OCI-LY3 (cell line): ENCODE measurements around the gene CCNJL.

Experiments used
- H2AFZ ChIP-seq: fragments of 200-600, 300-600 bp; shearing (Covaris generic); 2 replicates; pipeline ENCODE4 v1.6.0; 2014; ENCODE audit warnings: antibody characterized with exemption, low read depth, low read length
- H3K27ac ChIP-seq: fragments of 200-600, 300-600 bp; sonication (generic); 2 replicates; pipeline ENCODE4 v1.5.1; 2014; ENCODE audit warnings: mild to moderate bottlenecking, low read length, moderate library complexity, mixed read lengths
- H3K27me3 ChIP-seq: fragments of 200-600, 300-600 bp; sonication (generic); 2 replicates; pipeline ENCODE4 v1.6.1; 2014; ENCODE audit warnings: low read depth, low read length, mixed read lengths
- H3K36me3 ChIP-seq: fragments of 200-600, 300-600 bp; sonication (generic); replicated peaks from 2 replicates; pipeline ENCODE3; 2014; ENCODE audit warnings: low read depth, low read length, mixed read lengths
- H3K4me1 ChIP-seq: fragments of 300-600, 200-600 bp; sonication (generic); 2 replicates; pipeline ENCODE4 v1.6.1; 2014; ENCODE audit warnings: low read length, mixed read lengths
- H3K4me2 ChIP-seq: fragments of 200-600, 300-600 bp; sonication (generic); 2 replicates; pipeline ENCODE4 v1.6.1; 2014; ENCODE audit warnings: low read length, mixed read lengths
- H3K4me3 ChIP-seq: fragments of 300-600, 200-600 bp; sonication (generic); 2 replicates; pipeline ENCODE4 v1.5.1; 2014; ENCODE audit warnings: antibody characterized with exemption, mild to moderate bottlenecking, low read length, moderate library complexity
- H3K79me2 ChIP-seq: fragments of 300-600, 200-600 bp; shearing (Covaris generic); 2 replicates; pipeline ENCODE4 v1.6.1; 2014; ENCODE audit warnings: mild to moderate bottlenecking, low read length, mixed read lengths
- H3K9ac ChIP-seq: fragments of 300-600, 200-600 bp; shearing (Covaris generic); 2 replicates; pipeline ENCODE4 v1.6.0; 2014; ENCODE audit warnings: mild to moderate bottlenecking, low read length, moderate library complexity
- H3K9me3 ChIP-seq: fragments of 200-600, 300-600 bp; shearing (Covaris generic); 2 replicates; pipeline ENCODE4 v1.6.1; 2014; ENCODE audit warnings: low read length, mixed read lengths; ENCODE audit not compliant: insufficient read depth
- H4K20me1 ChIP-seq: fragments of 200-600, 300-600 bp; sonication (generic); 2 replicates; pipeline ENCODE4 v1.6.1; 2016; ENCODE audit warnings: low read length, mixed read lengths; ENCODE audit not compliant: insufficient read depth
- EZH2phosphoT487 ChIP-seq: fragments of 200-600 bp; shearing (Covaris generic); IDR thresholded peaks from 2 replicates; pipeline ENCODE4 v1.6.1; 2018; ENCODE audit warnings: antibody characterized with exemption, mixed run types, low read depth
- TF ChIP-seq, protein P1 (sequence below): fragments of 200-600, 300-600 bp; sonication (generic); IDR thresholded peaks from 2 replicates; pipeline ENCODE4 v1.5.1; 2014; ENCODE audit warnings: antibody characterized with exemption, low read length, low read depth

The CCNJL gene

DNA sequence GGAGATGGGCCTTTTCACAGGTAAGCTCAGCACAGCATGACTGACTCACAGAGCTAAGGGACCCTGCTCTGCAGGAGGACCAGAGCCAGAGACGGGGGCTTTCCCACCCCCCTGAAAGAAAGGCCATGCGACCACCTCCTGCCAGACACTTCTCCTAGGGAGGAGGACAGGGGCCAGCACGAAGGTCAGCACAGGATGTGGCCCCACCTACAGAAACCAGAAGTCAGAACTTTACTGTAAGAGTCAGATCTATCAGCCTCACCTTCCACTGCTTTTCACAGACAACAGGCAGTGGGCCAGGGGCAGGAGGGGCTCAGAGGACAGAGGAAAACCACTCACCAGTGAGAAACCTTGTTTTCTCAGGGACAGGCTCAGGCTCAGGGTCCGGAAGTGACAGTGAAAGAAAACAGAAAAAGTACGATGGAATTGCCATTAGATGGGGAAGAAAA, 37.9 kb downstream of the CCNJL start:
- Histone ChIP-seq H2AFZ (peak overlapping the region; percentile 64; the same call in 1 of the 2 replicates), H3K36me3 (no peaks in the 10 kb centered on the region), H3K4me3 (no peak overlapping the region), H3K9ac (no peak overlapping the region), H4K20me1 (no peaks in the 10 kb centered on the region), H3K27me3 (no peaks in the 10 kb centered on the region), H3K4me1 (peaks cover 3% of the 10 kb centered on the region; the same call in 1 of the 2 replicates), H3K4me2 (no peak overlapping the region), H3K79me2 (no peaks in the 10 kb centered on the region), H3K9me3 (no peaks in the 10 kb centered on the region), H3K27ac (no peak overlapping the region)
- TF ChIP-seq, protein P1, sequence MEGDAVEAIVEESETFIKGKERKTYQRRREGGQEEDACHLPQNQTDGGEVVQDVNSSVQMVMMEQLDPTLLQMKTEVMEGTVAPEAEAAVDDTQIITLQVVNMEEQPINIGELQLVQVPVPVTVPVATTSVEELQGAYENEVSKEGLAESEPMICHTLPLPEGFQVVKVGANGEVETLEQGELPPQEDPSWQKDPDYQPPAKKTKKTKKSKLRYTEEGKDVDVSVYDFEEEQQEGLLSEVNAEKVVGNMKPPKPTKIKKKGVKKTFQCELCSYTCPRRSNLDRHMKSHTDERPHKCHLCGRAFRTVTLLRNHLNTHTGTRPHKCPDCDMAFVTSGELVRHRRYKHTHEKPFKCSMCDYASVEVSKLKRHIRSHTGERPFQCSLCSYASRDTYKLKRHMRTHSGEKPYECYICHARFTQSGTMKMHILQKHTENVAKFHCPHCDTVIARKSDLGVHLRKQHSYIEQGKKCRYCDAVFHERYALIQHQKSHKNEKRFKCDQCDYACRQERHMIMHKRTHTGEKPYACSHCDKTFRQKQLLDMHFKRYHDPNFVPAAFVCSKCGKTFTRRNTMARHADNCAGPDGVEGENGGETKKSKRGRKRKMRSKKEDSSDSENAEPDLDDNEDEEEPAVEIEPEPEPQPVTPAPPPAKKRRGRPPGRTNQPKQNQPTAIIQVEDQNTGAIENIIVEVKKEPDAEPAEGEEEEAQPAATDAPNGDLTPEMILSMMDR = no peak
- TF ChIP-seq EZH2phosphoT487 = no peak

DNA sequence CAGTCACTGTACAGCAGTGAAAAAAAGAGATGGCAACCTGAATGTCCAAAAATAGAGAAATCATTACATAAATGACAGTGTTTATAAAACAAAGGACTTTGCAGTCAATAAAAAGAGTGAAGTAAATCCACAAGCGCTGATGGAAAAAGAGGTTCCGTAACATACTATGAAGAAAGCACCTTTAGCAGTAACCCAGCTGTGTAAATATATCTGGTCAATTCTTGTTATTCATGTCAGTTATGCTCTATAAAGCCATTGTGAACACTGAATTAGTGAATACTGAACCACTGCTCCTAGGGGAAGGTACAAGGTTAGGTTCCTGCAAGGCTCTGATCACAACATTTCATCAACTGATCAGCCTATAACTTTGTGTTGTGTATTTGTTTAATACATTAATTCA, 39.5 kb downstream of the CCNJL start:
- H3K4me3 ChIP-seq = no peak overlapping the region
- TF ChIP-seq, protein P1 = no peak
- no peak for TF ChIP-seq EZH2phosphoT487
- no peaks in the 10 kb centered on the region for H3K9me3 ChIP-seq
- H3K4me1 ChIP-seq = peaks cover 3% of the 10 kb centered on the region; the same call in 1 of the 2 replicates
- no peak overlapping the region for H3K4me2 ChIP-seq
- no peaks in the 10 kb centered on the region for H3K79me2 ChIP-seq
- no peak overlapping the region for H3K27ac ChIP-seq
- no peaks in the 10 kb centered on the region for H3K36me3 ChIP-seq
- H3K27me3 ChIP-seq = no peaks in the 10 kb centered on the region
- no peaks in the 10 kb centered on the region for H4K20me1 ChIP-seq
- H3K9ac ChIP-seq = no peak overlapping the region
- no peak overlapping the region for H2AFZ ChIP-seq

DNA sequence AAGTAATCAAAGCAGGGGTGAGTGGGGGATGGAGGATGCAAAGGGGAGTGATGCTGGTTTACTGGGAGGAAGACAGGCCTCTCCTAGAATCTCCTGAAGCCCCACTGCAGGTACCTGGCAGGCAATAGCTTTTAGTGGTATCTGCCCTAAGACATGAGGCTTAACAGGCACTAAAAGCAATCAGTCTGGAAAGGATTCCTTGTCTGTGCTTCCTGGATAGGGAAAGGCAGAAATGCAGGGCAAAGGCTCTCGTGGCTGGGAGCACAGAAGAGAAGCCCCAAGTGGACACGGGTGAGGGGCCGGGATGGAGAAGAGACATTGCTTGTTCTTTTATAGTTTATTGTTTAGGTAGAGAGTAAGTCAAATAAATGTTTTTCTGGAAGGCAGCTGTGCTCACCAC, 40.1 kb downstream of the CCNJL start:
- no peak overlapping the region for H2AFZ ChIP-seq
- no peaks in the 10 kb centered on the region for H3K27me3 ChIP-seq
- H3K79me2 ChIP-seq = no peaks in the 10 kb centered on the region
- peaks cover 3% of the 10 kb centered on the region; the same call in 1 of the 2 replicates for H3K4me1 ChIP-seq
- no peak overlapping the region for H3K27ac ChIP-seq
- no peak overlapping the region for H3K4me2 ChIP-seq
- no peak overlapping the region for H3K9ac ChIP-seq
- TF ChIP-seq, protein P1 = no peak
- H3K36me3 ChIP-seq = no peaks in the 10 kb centered on the region
- H3K9me3 ChIP-seq = no peaks in the 10 kb centered on the region
- no peaks in the 10 kb centered on the region for H4K20me1 ChIP-seq
- no peak overlapping the region for H3K4me3 ChIP-seq

DNA sequence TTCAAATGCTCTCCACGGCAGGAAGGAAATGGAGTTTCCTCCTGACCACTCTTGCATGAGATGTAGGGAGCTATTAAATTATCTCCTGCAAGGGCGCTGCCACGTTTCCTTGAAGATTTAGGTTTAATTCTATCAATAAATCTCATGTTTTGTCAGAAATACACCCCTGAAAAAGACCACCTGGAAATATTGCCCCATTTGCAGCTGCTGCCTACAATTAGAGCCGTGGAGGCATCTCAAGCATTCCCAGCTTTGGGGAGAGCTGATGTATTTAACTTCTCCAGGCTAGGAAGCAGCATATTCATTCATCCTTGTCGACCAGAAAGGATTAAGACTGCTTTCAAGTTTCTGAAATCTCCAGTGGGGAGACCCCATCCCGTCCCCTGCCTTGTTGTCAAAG, 40.5 kb downstream of the CCNJL start:
- Histone ChIP-seq H4K20me1 (no peaks in the 10 kb centered on the region), H3K4me3 (no peak overlapping the region), H3K27ac (no peak overlapping the region), H3K79me2 (no peaks in the 10 kb centered on the region), H3K4me2 (no peak overlapping the region), H2AFZ (no peak overlapping the region), H3K9me3 (no peaks in the 10 kb centered on the region), H3K36me3 (no peaks in the 10 kb centered on the region), H3K27me3 (no peaks in the 10 kb centered on the region), H3K9ac (no peak overlapping the region), H3K4me1 (peaks cover 3% of the 10 kb centered on the region; the same call in 1 of the 2 replicates)
- no peak for TF ChIP-seq EZH2phosphoT487
- TF ChIP-seq, protein P1 = no peak
